Activated CD8-positive, alpha-beta T cell treated with anti-CD3 and anti-CD28 coated beads for 36 hours (primary cell): ENCODE data around the gene TMEM132A. TPM values are rescaled to one million over a fixed set of nuclear protein-coding genes. Genes with fewer than 3 reads are reported as not detected.

Source experiments
- ATAC-seq: fragments of 200-7000 bp; cut with Tn5 transposase; one replicate; pipeline ENCODE4 v1.10.0; 2021; ENCODE audit warnings: mild to moderate bottlenecking, moderate library complexity
- CTCF ChIA-PET: fragments of 350-600 bp; sonication (Branson Sonifier 250); formaldehyde crosslinking; loops from one replicate; lab custom pipeline; 2021; ENCODE audit warnings: antibody characterized with exemption; lab: Charles Lee
- POLR2A ChIA-PET: fragments of 350-600 bp; sonication (Branson Sonifier 250); formaldehyde crosslinking; loops from one replicate; lab custom pipeline; 2021; ENCODE audit warnings: antibody characterized with exemption; lab: Charles Lee
- DNase-seq: peaks from one replicate; pipeline ENCODE4 v3.0.0-alpha.2; 2020
- H3K27ac Mint-ChIP-seq: one replicate; pipeline ENCODE4 v1.8.0; 2021; ENCODE audit warnings: mild to moderate bottlenecking, mixed read lengths
- H3K27me3 Mint-ChIP-seq: one replicate; pipeline ENCODE4 v1.8.0; 2021; ENCODE audit warnings: mixed read lengths
- H3K36me3 Mint-ChIP-seq: one replicate; pipeline ENCODE4 v1.8.0; 2021; ENCODE audit warnings: low read depth, mixed read lengths
- H3K4me1 Mint-ChIP-seq: one replicate; pipeline ENCODE4 v1.8.0; 2021; ENCODE audit warnings: low read depth, mixed read lengths
- H3K4me3 Mint-ChIP-seq: one replicate; pipeline ENCODE4 v1.8.0; 2021; ENCODE audit warnings: mild to moderate bottlenecking, moderate library complexity, mixed read lengths
- H3K9me3 Mint-ChIP-seq: one replicate; pipeline ENCODE4 v1.8.0; 2021; ENCODE audit warnings: mixed read lengths
- intact Hi-C: fragments of 100-400 bp; cut with micrococcal nuclease; formaldehyde crosslinking; loops from one replicate; pipeline ENCODE4 v1.10.0; 2022
- total RNA-seq, 2 experiments: library from RNA; stranded (reverse); gene quantifications; one replicate each; pipeline ENCODE4 v1.2.3, GENCODE V29; 2021
- TF ChIP-seq, protein P1 (sequence below): fragments of 200-600 bp; IDR thresholded peaks from one replicate; pipeline ENCODE4 v1.8.0; 2022; ENCODE audit warnings: antibody characterized with exemption, mild to moderate bottlenecking

Gene TMEM132A
- total RNA-seq, 2 experiments from 2014 or later, result 1.1 to 1.3 TPM

DNA sequence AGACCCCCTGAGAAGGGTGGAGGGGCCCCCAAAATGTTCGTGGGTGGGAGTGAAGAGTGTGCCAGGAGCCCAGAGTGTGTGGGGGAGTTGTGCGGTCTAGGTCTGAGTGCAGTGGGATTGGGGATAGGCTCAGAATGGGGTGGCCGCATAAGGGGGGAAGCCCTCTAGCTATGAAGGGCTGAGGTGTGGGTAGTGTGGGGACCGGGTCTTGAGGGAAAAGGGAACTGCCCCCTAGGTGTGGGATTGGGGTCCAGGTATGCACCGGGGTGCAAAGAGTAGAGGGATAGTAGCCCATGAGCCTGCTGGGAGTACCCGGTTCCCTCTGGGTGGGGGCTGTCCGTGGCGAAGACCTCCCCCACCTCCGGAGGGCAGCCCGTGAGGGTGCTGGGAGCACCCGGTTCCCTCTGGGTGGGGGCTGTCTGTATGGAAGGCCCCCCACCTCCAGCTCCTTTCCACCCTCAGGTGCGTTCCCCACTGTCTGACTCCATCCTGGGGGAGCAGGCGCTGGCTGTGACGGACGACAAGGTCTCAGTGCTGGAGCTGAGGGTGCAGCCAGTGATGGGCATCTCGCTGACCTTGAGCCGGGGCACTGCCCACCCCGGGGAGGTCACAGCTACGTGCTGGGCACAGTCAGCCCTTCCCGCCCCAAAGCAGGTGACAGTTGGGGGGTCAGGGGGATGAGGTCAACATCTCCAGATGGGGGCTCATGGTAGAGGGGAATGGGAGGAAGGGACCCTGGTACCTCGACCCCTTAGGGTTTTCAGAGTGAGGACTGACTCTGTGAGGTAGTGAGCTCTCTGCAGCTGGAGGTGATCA is 10.7 kb downstream of the TMEM132A start:
- Mint-ChIP-seq H3K4me1 (no peaks in the 10 kb centered on the region), H3K27ac (no peak overlapping the region), H3K27me3 (peaks cover 1% of the 10 kb centered on the region), H3K9me3 (no peaks in the 10 kb centered on the region), H3K4me3 (no peak overlapping the region), H3K36me3 (no peaks in the 10 kb centered on the region)
- POLR2A ChIA-PET, result interaction anchor here (1.0 to 1.5 kb wide), 4 partner anchors 11 to 20 kb away, joined by 3 to 5 read pairs (median 3); no protein-coding TSS in a partner anchor
- DNase-seq (no peak), ATAC-seq (no peak)
- intact Hi-C loops, result no loop called here
- CTCF ChIA-PET, result no interaction called here
- TF ChIP-seq, protein P1, sequence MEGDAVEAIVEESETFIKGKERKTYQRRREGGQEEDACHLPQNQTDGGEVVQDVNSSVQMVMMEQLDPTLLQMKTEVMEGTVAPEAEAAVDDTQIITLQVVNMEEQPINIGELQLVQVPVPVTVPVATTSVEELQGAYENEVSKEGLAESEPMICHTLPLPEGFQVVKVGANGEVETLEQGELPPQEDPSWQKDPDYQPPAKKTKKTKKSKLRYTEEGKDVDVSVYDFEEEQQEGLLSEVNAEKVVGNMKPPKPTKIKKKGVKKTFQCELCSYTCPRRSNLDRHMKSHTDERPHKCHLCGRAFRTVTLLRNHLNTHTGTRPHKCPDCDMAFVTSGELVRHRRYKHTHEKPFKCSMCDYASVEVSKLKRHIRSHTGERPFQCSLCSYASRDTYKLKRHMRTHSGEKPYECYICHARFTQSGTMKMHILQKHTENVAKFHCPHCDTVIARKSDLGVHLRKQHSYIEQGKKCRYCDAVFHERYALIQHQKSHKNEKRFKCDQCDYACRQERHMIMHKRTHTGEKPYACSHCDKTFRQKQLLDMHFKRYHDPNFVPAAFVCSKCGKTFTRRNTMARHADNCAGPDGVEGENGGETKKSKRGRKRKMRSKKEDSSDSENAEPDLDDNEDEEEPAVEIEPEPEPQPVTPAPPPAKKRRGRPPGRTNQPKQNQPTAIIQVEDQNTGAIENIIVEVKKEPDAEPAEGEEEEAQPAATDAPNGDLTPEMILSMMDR, result no peak

DNA sequence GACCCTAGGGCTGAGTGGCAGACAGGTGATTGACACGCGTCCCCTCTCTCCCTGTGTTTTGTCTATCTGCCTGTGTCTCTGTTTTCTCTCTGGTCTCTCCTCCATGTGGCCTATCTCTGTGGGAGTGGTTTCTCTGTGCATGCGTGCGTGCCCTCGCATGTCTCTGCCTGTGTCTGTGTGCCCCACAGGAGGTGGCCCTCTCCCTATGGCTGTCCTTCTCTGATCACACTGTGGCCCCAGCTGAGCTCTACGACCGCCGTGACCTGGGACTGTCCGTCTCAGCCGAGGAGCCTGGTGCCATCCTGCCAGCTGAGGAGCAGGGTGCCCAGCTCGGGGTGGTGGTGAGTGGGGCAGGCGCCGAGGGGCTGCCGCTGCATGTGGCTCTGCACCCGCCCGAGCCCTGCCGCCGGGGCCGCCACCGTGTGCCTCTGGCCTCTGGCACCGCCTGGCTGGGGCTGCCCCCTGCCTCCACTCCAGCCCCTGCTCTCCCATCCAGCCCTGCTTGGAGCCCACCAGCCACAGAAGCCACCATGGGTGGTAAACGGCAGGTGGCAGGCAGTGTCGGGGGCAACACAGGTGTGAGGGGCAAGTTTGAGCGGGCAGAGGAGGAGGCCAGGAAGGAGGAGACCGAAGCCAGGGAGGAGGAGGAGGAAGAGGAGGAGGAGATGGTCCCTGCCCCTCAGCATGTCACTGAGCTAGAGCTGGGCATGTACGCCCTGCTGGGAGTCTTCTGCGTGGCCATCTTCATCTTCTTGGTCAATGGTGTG is 11.6 kb downstream of the TMEM132A start:
- ATAC-seq (no peak), DNase-seq (no peak)
- Mint-ChIP-seq H3K4me3 (no peak overlapping the region), H3K4me1 (no peaks in the 10 kb centered on the region), H3K36me3 (no peaks in the 10 kb centered on the region), H3K27me3 (peaks cover 1% of the 10 kb centered on the region), H3K27ac (no peak overlapping the region), H3K9me3 (no peaks in the 10 kb centered on the region)
- ChIA-PET POLR2A (interaction anchor here (1.0 to 1.5 kb wide), 4 partner anchors 10 to 20 kb away, joined by 3 to 5 read pairs (median 3); no protein-coding TSS in a partner anchor), CTCF (no interaction called here)
- intact Hi-C loops, result no loop called here
- TF ChIP-seq, protein P1, result no peak

DNA sequence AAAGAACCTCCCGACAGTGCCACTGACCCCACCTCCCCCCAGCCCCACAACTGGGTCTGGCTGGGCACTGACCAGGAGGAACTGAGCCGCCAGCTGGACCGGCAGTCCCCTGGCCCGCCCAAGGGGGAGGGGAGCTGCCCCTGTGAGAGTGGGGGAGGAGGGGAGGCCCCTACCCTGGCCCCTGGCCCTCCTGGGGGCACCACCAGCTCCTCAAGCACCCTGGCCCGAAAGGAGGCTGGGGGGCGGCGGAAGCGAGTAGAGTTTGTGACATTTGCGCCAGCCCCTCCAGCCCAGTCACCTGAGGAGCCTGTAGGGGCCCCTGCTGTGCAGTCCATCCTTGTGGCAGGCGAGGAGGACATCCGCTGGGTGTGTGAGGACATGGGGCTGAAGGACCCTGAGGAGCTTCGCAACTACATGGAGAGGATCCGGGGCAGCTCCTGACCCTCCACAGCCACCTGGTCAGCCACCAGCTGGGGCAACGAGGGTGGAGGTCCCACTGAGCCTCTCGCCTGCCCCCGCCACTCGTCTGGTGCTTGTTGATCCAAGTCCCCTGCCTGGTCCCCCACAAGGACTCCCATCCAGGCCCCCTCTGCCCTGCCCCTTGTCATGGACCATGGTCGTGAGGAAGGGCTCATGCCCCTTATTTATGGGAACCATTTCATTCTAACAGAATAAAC is 12.3 kb downstream of the TMEM132A start:
- Mint-ChIP-seq H3K9me3 (no peaks in the 10 kb centered on the region), H3K4me3 (no peak overlapping the region), H3K36me3 (no peaks in the 10 kb centered on the region), H3K4me1 (no peaks in the 10 kb centered on the region), H3K27ac (no peak overlapping the region), H3K27me3 (peaks cover 1% of the 10 kb centered on the region)
- DNase-seq (no peak), ATAC-seq (no peak)
- intact Hi-C loops, result no loop called here
- TF ChIP-seq, protein P1, result no peak
- ChIA-PET CTCF (no interaction called here), POLR2A (interaction anchor here (1.3 kb wide), 1 partner anchor 9 kb away, joined by 3 read pairs; no protein-coding TSS in a partner anchor)

DNA sequence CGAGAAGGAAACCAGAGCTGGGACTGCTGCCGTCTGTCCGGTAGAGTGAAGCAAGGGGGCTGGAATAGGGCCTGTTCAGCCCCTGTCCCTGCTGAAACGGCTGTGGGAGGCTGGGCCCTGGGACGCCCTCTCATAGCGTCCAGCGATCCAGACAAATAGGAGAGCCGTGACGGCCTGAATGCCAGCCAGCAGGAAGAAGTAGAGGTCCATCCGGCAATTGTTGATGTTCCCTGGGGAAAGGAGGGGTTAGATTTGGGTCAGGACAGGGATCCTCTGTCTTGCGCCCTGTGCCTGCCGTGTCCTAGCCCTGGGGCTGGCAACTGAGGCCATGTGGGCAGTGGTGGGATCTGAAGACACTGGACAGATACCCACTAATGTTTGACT is 12.9 kb downstream of the TMEM132A start:
- CTCF ChIA-PET, result no interaction called here
- H3K9me3 Mint-ChIP-seq, result no peaks in the 10 kb centered on the region
- H3K36me3 Mint-ChIP-seq, result no peaks in the 10 kb centered on the region
- POLR2A ChIA-PET, result no interaction called here
- H3K27ac Mint-ChIP-seq, result no peak overlapping the region
- DNase-seq, result no peak
- H3K4me3 Mint-ChIP-seq, result no peak overlapping the region
- TF ChIP-seq, protein P1, result no peak
- ATAC-seq, result no peak
- intact Hi-C loops, result no loop called here
- peaks cover 1% of the 10 kb centered on the region for H3K27me3 Mint-ChIP-seq
- H3K4me1 Mint-ChIP-seq, result no peaks in the 10 kb centered on the region
